Measurements from ENCODE around the gene TGM5. TPM values are rescaled to one million over a fixed set of nuclear protein-coding genes. Genes with fewer than 3 reads are reported as not detected.
A peak's percentile ranks its signal among the peaks of the same experiment; 100 is the strongest.
"Not testable (repeated sequence)": the region's sequence is repeated elsewhere in the genome, so short reads cannot be mapped to it uniquely, and the experiment has no call there.

TGM5 gene
- total RNA-seq, 2 experiments from 2014 or later, result 0.20 to 0.28 TPM

- H3K27ac Mint-ChIP-seq; CTCF ChIA-PET; H3K36me3 Mint-ChIP-seq (ENCODE audit: low read depth); DNase-seq; POLR2A ChIA-PET; H3K9me3 Mint-ChIP-seq; H3K4me3 Mint-ChIP-seq: not testable (repeated sequence)
- Mint-ChIP-seq H3K4me1 (peaks cover 14% of the 10 kb centered on the region), H3K27me3 (peaks cover 22% of the 10 kb centered on the region)
Measured at GRCh38 chr15:43271908-43272307, 5.2 kb upstream of the TGM5 start.

- Mint-ChIP-seq H3K27me3 (peaks cover 25% of the 10 kb centered on the region), H3K36me3 (ENCODE audit: low read depth) (no peaks in the 10 kb centered on the region), H3K9me3 (no peaks in the 10 kb centered on the region), H3K4me3 (no peak overlapping the region), H3K4me1 (peaks cover 14% of the 10 kb centered on the region), H3K27ac (no peak overlapping the region)
- ChIA-PET CTCF (interaction anchor here (6.6 kb wide), 1 partner anchor 45 kb away, joined by 46 read pairs; no protein-coding TSS in a partner anchor), POLR2A (interaction anchor here (1.2 kb wide), 1 partner anchor 19 kb away, joined by 3 read pairs; no protein-coding TSS in a partner anchor)
- DNase-seq, result peak; percentile 41
Measured at GRCh38 chr15:43270676-43271306, 4.1 kb upstream of the TGM5 start.

GRCh38 chr15:43270113-43270665 is 3.5 kb upstream of the TGM5 start:
- DNase-seq, result no peak
- Mint-ChIP-seq H3K27me3 (peaks cover 31% of the 10 kb centered on the region), H3K9me3 (no peaks in the 10 kb centered on the region), H3K4me1 (peaks cover 14% of the 10 kb centered on the region), H3K4me3 (no peak overlapping the region), H3K27ac (no peak overlapping the region), H3K36me3 (ENCODE audit: low read depth) (no peaks in the 10 kb centered on the region)
- POLR2A ChIA-PET, result interaction anchor here (1.2 kb wide), 1 partner anchor 18 kb away, joined by 3 read pairs; no protein-coding TSS in a partner anchor
- CTCF ChIA-PET, result interaction anchor here (6.6 kb wide), 1 partner anchor 45 kb away, joined by 46 read pairs; no protein-coding TSS in a partner anchor

GRCh38 chr15:43268111-43269105 is 1.7 kb upstream of the TGM5 start:
- Mint-ChIP-seq H3K36me3 (ENCODE audit: low read depth) (no peaks in the 10 kb centered on the region), H3K27me3 (peaks cover 34% of the 10 kb centered on the region), H3K4me3 (no peak overlapping the region), H3K9me3 (no peaks in the 10 kb centered on the region), H3K27ac (no peak overlapping the region), H3K4me1 (peaks cover 14% of the 10 kb centered on the region)
- POLR2A ChIA-PET, result no interaction called here
- CTCF ChIA-PET, result interaction anchor here (1.2 to 6.6 kb wide), 4 partner anchors 11 to 64 kb away, joined by 3 to 46 read pairs (median 3); no protein-coding TSS in a partner anchor
- DNase-seq, result no peak

GRCh38 chr15:43267439-43267838 is 711 bp upstream of the TGM5 start:
- Mint-ChIP-seq H3K27me3 (peaks cover 36% of the 10 kb centered on the region), H3K36me3 (ENCODE audit: low read depth) (no peaks in the 10 kb centered on the region), H3K4me3 (no peak overlapping the region), H3K4me1 (peaks cover 14% of the 10 kb centered on the region), H3K27ac (no peak overlapping the region), H3K9me3 (no peaks in the 10 kb centered on the region)
- no peak for DNase-seq
- ChIA-PET POLR2A (no interaction called here), CTCF (interaction anchor here (0.8 to 6.6 kb wide), 4 partner anchors 12 to 279 kb away, joined by 3 to 46 read pairs (median 3); no protein-coding TSS in a partner anchor)

GRCh38 chr15:43266386-43266785 is 342 bp downstream of the TGM5 start:
- DNase-seq, result no peak
- Mint-ChIP-seq H3K4me1 (peaks cover 13% of the 10 kb centered on the region), H3K36me3 (ENCODE audit: low read depth) (no peaks in the 10 kb centered on the region), H3K27ac (no peak overlapping the region), H3K4me3 (no peak overlapping the region), H3K9me3 (no peaks in the 10 kb centered on the region), H3K27me3 (peaks cover 42% of the 10 kb centered on the region)
- ChIA-PET POLR2A (no interaction called here), CTCF (interaction anchor here (1.3 to 6.6 kb wide), 2 partner anchors 19 to 41 kb away, joined by 4 to 46 read pairs; no protein-coding TSS in a partner anchor)

- POLR2A ChIA-PET, result interaction anchor here (1.3 kb wide), 1 partner anchor 9 kb away, joined by 4 read pairs; no protein-coding TSS in a partner anchor
- H3K4me1 Mint-ChIP-seq, result no peaks in the 10 kb centered on the region
- no peaks in the 10 kb centered on the region for H3K9me3 Mint-ChIP-seq
- no peak for DNase-seq
- CTCF ChIA-PET, result no interaction called here
- no peak overlapping the region for H3K27ac Mint-ChIP-seq
- no peak overlapping the region for H3K4me3 Mint-ChIP-seq
- no peaks in the 10 kb centered on the region for H3K36me3 Mint-ChIP-seq (ENCODE audit: low read depth)
- peaks cover 23% of the 10 kb centered on the region for H3K27me3 Mint-ChIP-seq
Measured at GRCh38 chr15:43260011-43260615, 6.6 kb downstream of the TGM5 start.

GRCh38 chr15:43258781-43259180 is 7.9 kb downstream of the TGM5 start:
- H3K9me3 Mint-ChIP-seq, result no peaks in the 10 kb centered on the region
- no peaks in the 10 kb centered on the region for H3K36me3 Mint-ChIP-seq (ENCODE audit: low read depth)
- no peak overlapping the region for H3K27ac Mint-ChIP-seq
- DNase-seq, result no peak
- H3K27me3 Mint-ChIP-seq, result peaks cover 17% of the 10 kb centered on the region
- H3K4me1 Mint-ChIP-seq, result peaks cover 4% of the 10 kb centered on the region
- ChIA-PET POLR2A (no interaction called here), CTCF (interaction anchor here (0.9 kb wide), 1 partner anchor 26 kb away, joined by 3 read pairs; no protein-coding TSS in a partner anchor)
- no peak overlapping the region for H3K4me3 Mint-ChIP-seq

GRCh38 chr15:43256341-43256740 is 10.4 kb downstream of the TGM5 start:
- no peak overlapping the region for H3K27ac Mint-ChIP-seq
- H3K4me1 Mint-ChIP-seq, result peaks cover 24% of the 10 kb centered on the region
- H3K36me3 Mint-ChIP-seq (ENCODE audit: low read depth), result peaks cover 3% of the 10 kb centered on the region
- peaks cover 9% of the 10 kb centered on the region for H3K27me3 Mint-ChIP-seq
- ChIA-PET POLR2A (no interaction called here), CTCF (no interaction called here)
- no peak overlapping the region for H3K4me3 Mint-ChIP-seq
- DNase-seq, result no peak
- H3K9me3 Mint-ChIP-seq, result no peaks in the 10 kb centered on the region

- H3K36me3 Mint-ChIP-seq (ENCODE audit: low read depth), result peaks cover 3% of the 10 kb centered on the region
- peaks cover 7% of the 10 kb centered on the region for H3K27me3 Mint-ChIP-seq
- H3K9me3 Mint-ChIP-seq, result no peaks in the 10 kb centered on the region
- no peak for DNase-seq
- CTCF ChIA-PET, result no interaction called here
- POLR2A ChIA-PET, result no interaction called here
- H3K27ac Mint-ChIP-seq, result no peak overlapping the region
- H3K4me3 Mint-ChIP-seq, result no peak overlapping the region
- peaks cover 33% of the 10 kb centered on the region for H3K4me1 Mint-ChIP-seq
Measured at GRCh38 chr15:43255376-43255775, 11.4 kb downstream of the TGM5 start.

GRCh38 chr15:43253431-43254403 is 13.0 kb downstream of the TGM5 start:
- CTCF ChIA-PET, result interaction anchor here (1.7 to 2.0 kb wide), 2 partner anchors 28 to 32 kb away, joined by 5 to 7 read pairs; no protein-coding TSS in a partner anchor
- no peak overlapping the region for H3K4me3 Mint-ChIP-seq
- peak; percentile 31 for DNase-seq

More at GRCh38 chr15:43253431-43254403, 13.0 kb downstream of the TGM5 start:
- peaks cover 48% of the 10 kb centered on the region for H3K4me1 Mint-ChIP-seq
- peaks cover 3% of the 10 kb centered on the region for H3K36me3 Mint-ChIP-seq (ENCODE audit: low read depth)
- POLR2A ChIA-PET, result no interaction called here
- H3K27me3 Mint-ChIP-seq, result peaks cover 7% of the 10 kb centered on the region
- no peaks in the 10 kb centered on the region for H3K9me3 Mint-ChIP-seq
- no peak overlapping the region for H3K27ac Mint-ChIP-seq

Data from activated CD4-positive, alpha-beta memory T cell treated with anti-CD3 and anti-CD28 coated beads, Interleukin-2, amount 10 ng/mL, durations not matched to agents 7 days and 5 days (primary cell).